Hepatocyte (in vitro differentiated cells): Measurements from ENCODE around the gene NCBP3.

ENCODE experiments used
- CTCF ChIP-seq: fragments of 200-600 bp; sonication (generic); IDR thresholded peaks from 2 replicates; pipeline ENCODE4 v1.5.1; 2016; ENCODE audit warnings: antibody characterized with exemption, mild to moderate bottlenecking; ENCODE audit not compliant: poor library complexity
- EZH2 ChIP-seq: fragments of 200-600 bp; sonication (generic); IDR thresholded peaks from 2 replicates; pipeline ENCODE4 v1.6.1; 2016; ENCODE audit warnings: antibody characterized with exemption, mild to moderate bottlenecking, borderline replicate concordance
- EZH2phosphoT487 ChIP-seq: fragments of 200-600 bp; sonication (generic); IDR thresholded peaks from one replicate; pipeline ENCODE4 v1.6.1; 2018; ENCODE audit warnings: antibody characterized with exemption, mild to moderate bottlenecking, low read depth, moderate library complexity; ENCODE audit not compliant: unreplicated experiment, severe bottlenecking

- TF ChIP-seq CTCF, result no peak
- no peak for TF ChIP-seq EZH2phosphoT487
- TF ChIP-seq EZH2, result no peak
These were observed 33.3 kb downstream of the NCBP3 start for GRCh38 chr17:3812771-3813170.
